Endodermal cell (in vitro differentiated cells): ENCODE measurements around the gene BLACAT1. TPM values are rescaled to one million over a fixed set of nuclear protein-coding genes. Genes with fewer than 3 reads are reported as not detected.

Experiments used
- DNase-seq: peaks from one replicate; pipeline ENCODE4 v3.0.0-alpha.2; 2017
- H3K27ac ChIP-seq: 2 replicates; pipeline ENCODE4 v1.5.1; 2013; ENCODE audit warnings: mild to moderate bottlenecking, low read depth, low read length, moderate library complexity
- H3K27me3 ChIP-seq: 2 replicates; pipeline ENCODE4 v1.6.1; 2013; ENCODE audit warnings: mild to moderate bottlenecking, low read length, moderate library complexity; ENCODE audit not compliant: insufficient read depth, control insufficient read depth, poor library complexity, severe bottlenecking
- H3K36me3 ChIP-seq: 2 replicates; pipeline ENCODE4 v1.7.0; 2013; ENCODE audit warnings: mild to moderate bottlenecking, low read length, moderate library complexity; ENCODE audit not compliant: control insufficient read depth, insufficient read depth
- H3K4me1 ChIP-seq: one replicate; pipeline ENCODE4 v1.7.0; 2013; ENCODE audit warnings: low read length; ENCODE audit not compliant: control insufficient read depth, insufficient read depth
- H3K4me3 ChIP-seq: 2 replicates; pipeline ENCODE4 v1.5.1; 2013; ENCODE audit warnings: mild to moderate bottlenecking, low read length, moderate library complexity
- H3K9ac ChIP-seq: 2 replicates; pipeline ENCODE4 v1.6.1; 2013; ENCODE audit warnings: mild to moderate bottlenecking, low read length, moderate library complexity; ENCODE audit not compliant: poor library complexity, severe bottlenecking; ENCODE audit errors: extremely low read depth
- H3K9me3 ChIP-seq: 2 replicates; pipeline ENCODE4 v1.6.1; 2013; ENCODE audit warnings: mild to moderate bottlenecking, low read length, moderate library complexity; ENCODE audit not compliant: control insufficient read depth
- H3K27ac Mint-ChIP-seq: 2 replicates; pipeline ENCODE4 v1.8.0; 2020; ENCODE audit warnings: mixed read lengths
- H3K27me3 Mint-ChIP-seq: 2 replicates; pipeline ENCODE4 v1.8.0; 2021; ENCODE audit warnings: mild to moderate bottlenecking, mixed read lengths; ENCODE audit not compliant: insufficient read depth
- H3K36me3 Mint-ChIP-seq: 2 replicates; pipeline ENCODE4 v1.8.0; 2020; ENCODE audit warnings: low read depth, mixed read lengths
- H3K4me1 Mint-ChIP-seq: 2 replicates; pipeline ENCODE4 v1.8.0; 2020; ENCODE audit warnings: mixed read lengths
- H3K4me3 Mint-ChIP-seq: 2 replicates; pipeline ENCODE4 v1.8.0; 2020; ENCODE audit warnings: mild to moderate bottlenecking, moderate library complexity, mixed read lengths
- H3K9me3 Mint-ChIP-seq: 2 replicates; pipeline ENCODE4 v1.8.0; 2020; ENCODE audit warnings: mild to moderate bottlenecking, mixed read lengths
- WGBS, 2 experiments: methylation state at CpG; one replicate each; pipeline versions ENCODE4 v1.1.5 to v1.1.7; 2013; ENCODE audit warnings: missing lambda C conversion rate in 2 of 2, mixed read lengths in 1 of 2; ENCODE audit not compliant: insufficient coverage in 1 of 2, insufficient read length in 1 of 2; 5-methylcytosine and 5-hydroxymethylcytosine counted together
- total RNA-seq, 2 donors: library from RNA; stranded (reverse); fragmentation: NEBNext Ultra II Directional in 1 of 2; extraction: Animal tissue kit (Norgen Biotek cat#: 25700) in 1 of 2; gene quantifications; 2 replicates in 1 of 2; 3 replicates in 1 of 2; pipeline ENCODE4 v1.2.1, GENCODE V29; 2021
- TF ChIP-seq, protein P1 (sequence below): fragments of 200-600 bp; sonication (generic); conservative IDR thresholded peaks from 2 replicates; pipeline ENCODE4 v1.5.0; 2021; ENCODE audit warnings: antibody characterized with exemption, mild to moderate bottlenecking

Gene BLACAT1
- total RNA-seq, 2 donors from 2014 or later, result 7.4 to 7.6 TPM

GRCh38 chr1:205492774-205493173, 36.9 kb upstream of the BLACAT1 start:
- Histone ChIP-seq H3K4me3 (no peak overlapping the region), H3K27ac (no peak overlapping the region), H3K9ac (no peak overlapping the region), H3K27me3 (no peaks in the 10 kb centered on the region), H3K9me3 (no peaks in the 10 kb centered on the region), H3K4me1 (peaks cover 27% of the 10 kb centered on the region), H3K36me3 (no peaks in the 10 kb centered on the region)
- Mint-ChIP-seq H3K27ac (no peak overlapping the region), H3K9me3 (no peaks in the 10 kb centered on the region), H3K4me1 (peaks cover 36% of the 10 kb centered on the region), H3K36me3 (no peaks in the 10 kb centered on the region), H3K4me3 (no peak overlapping the region), H3K27me3 (peaks cover 8% of the 10 kb centered on the region)
- no peak for DNase-seq
- TF ChIP-seq, protein P1, sequence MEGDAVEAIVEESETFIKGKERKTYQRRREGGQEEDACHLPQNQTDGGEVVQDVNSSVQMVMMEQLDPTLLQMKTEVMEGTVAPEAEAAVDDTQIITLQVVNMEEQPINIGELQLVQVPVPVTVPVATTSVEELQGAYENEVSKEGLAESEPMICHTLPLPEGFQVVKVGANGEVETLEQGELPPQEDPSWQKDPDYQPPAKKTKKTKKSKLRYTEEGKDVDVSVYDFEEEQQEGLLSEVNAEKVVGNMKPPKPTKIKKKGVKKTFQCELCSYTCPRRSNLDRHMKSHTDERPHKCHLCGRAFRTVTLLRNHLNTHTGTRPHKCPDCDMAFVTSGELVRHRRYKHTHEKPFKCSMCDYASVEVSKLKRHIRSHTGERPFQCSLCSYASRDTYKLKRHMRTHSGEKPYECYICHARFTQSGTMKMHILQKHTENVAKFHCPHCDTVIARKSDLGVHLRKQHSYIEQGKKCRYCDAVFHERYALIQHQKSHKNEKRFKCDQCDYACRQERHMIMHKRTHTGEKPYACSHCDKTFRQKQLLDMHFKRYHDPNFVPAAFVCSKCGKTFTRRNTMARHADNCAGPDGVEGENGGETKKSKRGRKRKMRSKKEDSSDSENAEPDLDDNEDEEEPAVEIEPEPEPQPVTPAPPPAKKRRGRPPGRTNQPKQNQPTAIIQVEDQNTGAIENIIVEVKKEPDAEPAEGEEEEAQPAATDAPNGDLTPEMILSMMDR, result no peak
- WGBS, 2 experiments, result 78 to 83% methylated on average over 4 to 7 of the region's 7 CpGs

DNA sequence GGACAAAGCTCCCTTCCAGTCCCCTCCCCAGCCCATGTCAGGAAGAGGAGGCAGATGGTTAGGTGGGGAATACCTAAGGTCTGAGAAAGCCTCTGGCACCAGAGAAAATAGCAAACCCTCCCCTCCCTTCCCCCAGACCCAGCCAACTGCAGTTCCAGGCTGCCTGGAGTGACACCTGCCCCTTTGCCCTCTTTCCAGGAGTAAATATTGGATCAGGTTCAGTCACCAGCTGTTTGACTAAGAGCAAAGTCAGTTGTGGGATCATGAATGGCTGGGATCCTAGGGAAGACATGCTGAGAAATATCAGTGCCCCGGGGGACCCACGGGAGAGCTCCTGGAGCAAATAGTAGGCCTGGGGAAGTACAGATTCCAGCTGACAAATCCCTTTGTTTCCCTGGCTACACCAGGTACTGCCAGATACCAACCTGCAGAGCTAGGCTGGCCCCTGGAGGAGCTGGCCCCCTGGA, 36.4 kb upstream of the BLACAT1 start:
- Mint-ChIP-seq H3K4me3 (no peak overlapping the region), H3K9me3 (no peaks in the 10 kb centered on the region), H3K27me3 (peaks cover 8% of the 10 kb centered on the region), H3K4me1 (peaks cover 36% of the 10 kb centered on the region), H3K36me3 (no peaks in the 10 kb centered on the region), H3K27ac (peak overlapping the region; percentile 76)
- Histone ChIP-seq H3K9me3 (no peaks in the 10 kb centered on the region), H3K4me3 (no peak overlapping the region), H3K36me3 (no peaks in the 10 kb centered on the region), H3K9ac (no peak overlapping the region), H3K27ac (no peak overlapping the region), H3K4me1 (peaks cover 27% of the 10 kb centered on the region), H3K27me3 (no peaks in the 10 kb centered on the region)
- TF ChIP-seq, protein P1, result no peak
- 27 to 28% methylated on average over 2 of the region's 2 CpGs for WGBS, 2 experiments
- DNase-seq, result peak; percentile 72

DNA sequence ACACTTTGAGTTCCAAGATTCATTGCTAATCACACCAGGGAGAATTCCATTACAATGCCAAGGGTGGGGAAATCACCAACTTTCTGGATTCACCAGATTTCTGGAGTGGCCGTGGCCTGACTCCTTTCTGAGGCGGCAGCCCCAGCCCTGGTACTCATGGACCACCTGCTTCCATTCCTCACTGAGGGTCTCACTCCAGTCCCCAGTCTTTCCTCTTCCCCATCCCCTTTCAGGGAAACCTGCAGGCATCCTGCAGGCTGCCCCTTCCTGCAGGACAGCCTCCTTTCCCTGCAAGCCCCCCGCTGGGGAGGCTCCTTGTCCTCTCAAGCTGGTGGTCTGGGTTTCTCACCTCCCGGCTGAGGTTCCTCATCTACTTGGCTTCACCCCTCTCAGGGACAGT, 35.9 kb upstream of the BLACAT1 start:
- H3K27me3 Mint-ChIP-seq, result peaks cover 8% of the 10 kb centered on the region
- Histone ChIP-seq H3K27ac (no peak overlapping the region), H3K36me3 (no peaks in the 10 kb centered on the region), H3K4me1 (peaks cover 27% of the 10 kb centered on the region), H3K9ac (no peak overlapping the region), H3K9me3 (no peaks in the 10 kb centered on the region), H3K4me3 (no peak overlapping the region), H3K27me3 (no peaks in the 10 kb centered on the region)
- DNase-seq, result peak; percentile 69
- peaks cover 36% of the 10 kb centered on the region for H3K4me1 Mint-ChIP-seq
- H3K9me3 Mint-ChIP-seq, result no peaks in the 10 kb centered on the region
- 41 to 60% methylated on average over 3 to 4 of the region's 4 CpGs for WGBS, 2 experiments
- no peak overlapping the region for H3K27ac Mint-ChIP-seq
- no peaks in the 10 kb centered on the region for H3K36me3 Mint-ChIP-seq
- no peak overlapping the region for H3K4me3 Mint-ChIP-seq
- TF ChIP-seq, protein P1, result no peak
